Panc1 (cell line): Measurements from ENCODE around the gene ASTN2. TPM values are rescaled to one million over a fixed set of nuclear protein-coding genes. Genes with fewer than 3 reads are reported as not detected.

Source experiments
- ATAC-seq: fragments of 200-7000 bp; cut with Tn5 transposase; 2 replicates; pipeline ENCODE4 v1.9.1; 2020; ENCODE audit warnings: mild to moderate bottlenecking, moderate library complexity
- BruUV-seq: library from RNA; stranded (reverse); fragments of 400-500 nt; replicated peaks from 2 replicates; lab custom pipeline; 2021; lab: Mats Ljungman, UMichigan
- CTCF ChIA-PET: fragments of 300-600 bp; sonication (Branson Sonifier 250); formaldehyde crosslinking; loops from one replicate; lab custom pipeline; 2022; ENCODE audit warnings: antibody characterized with exemption; lab: Charles Lee
- POLR2A ChIA-PET: fragments of 300-600 bp; sonication (Branson Sonifier 250); formaldehyde crosslinking; loops from one replicate; lab custom pipeline; 2022; ENCODE audit warnings: antibody characterized with exemption; lab: Charles Lee
- DNase-seq: peaks from one replicate; pipeline ENCODE4 v3.0.0-alpha.2; 2010; ENCODE audit warnings: low read depth, low spot score
- H3K27ac ChIP-seq: 2 replicates; pipeline ENCODE4 v1.5.1; 2011; ENCODE audit warnings: mild to moderate bottlenecking, low read length, inconsistent platforms
- H3K27me3 ChIP-seq: fragments of 200-500 bp; sonication (Bioruptor generic); 2 replicates; pipeline ENCODE4 v1.6.0; 2014; ENCODE audit warnings: low read length, inconsistent platforms; ENCODE audit not compliant: control insufficient read depth, insufficient read depth
- H3K36me3 ChIP-seq: fragments of 200-500 bp; sonication (Bioruptor generic); 2 replicates; pipeline ENCODE4 v1.5.1; 2014; ENCODE audit warnings: inconsistent platforms, mild to moderate bottlenecking, low read length, moderate library complexity; ENCODE audit not compliant: control insufficient read depth, insufficient read depth
- H3K4me1 ChIP-seq: 2 replicates; pipeline ENCODE4 v1.5.1; 2011; ENCODE audit warnings: inconsistent platforms, mild to moderate bottlenecking, low read length, moderate library complexity; ENCODE audit not compliant: control insufficient read depth, insufficient read depth
- H3K4me3 ChIP-seq, 2 experiments: 2 replicates each; pipeline ENCODE4 v1.5.1; 2011 to 2012; ENCODE audit warnings: low read depth in 2 of 2, low read length in 2 of 2, mild to moderate bottlenecking in 2 of 2, inconsistent platforms in 1 of 2, moderate library complexity in 1 of 2
- H3K9me3 ChIP-seq: fragments of 200-500 bp; sonication (Bioruptor generic); 2 replicates; pipeline ENCODE4 v1.5.1; 2014; ENCODE audit warnings: low read depth, mild to moderate bottlenecking, inconsistent platforms, low read length, moderate library complexity; ENCODE audit not compliant: control insufficient read depth, insufficient read depth
- CTCF ChIP-seq: fragments of 450-650 bp; IDR thresholded peaks from 2 replicates; pipeline ENCODE4 v1.5.1; 2017; ENCODE audit warnings: mild to moderate bottlenecking
- POLR2AphosphoS5 ChIP-seq: IDR thresholded peaks from 2 replicates; pipeline ENCODE4 v1.6.1; 2012; ENCODE audit warnings: mild to moderate bottlenecking, low read depth, low read length, moderate library complexity
- REST ChIP-seq, 2 experiments: IDR thresholded peaks; 2 replicates each; pipeline ENCODE4 v1.6.1; 2011 to 2012; ENCODE audit warnings: low read depth in 2 of 2, control low read depth in 1 of 2, low read length in 1 of 2, mild to moderate bottlenecking in 1 of 2, moderate library complexity in 1 of 2; ENCODE audit not compliant: insufficient read depth in 1 of 2
- SIN3A ChIP-seq: IDR thresholded peaks from 2 replicates; pipeline ENCODE4 v1.6.1; 2012; ENCODE audit warnings: low read depth, mild to moderate bottlenecking, low read length, moderate library complexity, borderline replicate concordance; ENCODE audit not compliant: insufficient read depth
- TCF7L2 ChIP-seq: IDR thresholded peaks from 2 replicates; pipeline ENCODE4 v1.6.1; 2011; ENCODE audit warnings: mild to moderate bottlenecking, low read depth, low read length, inconsistent platforms
- in situ Hi-C: cut with HindIII; loops from 2 replicates; pipeline ENCODE4 v1.10.0; 2016; ENCODE audit warnings: low sequenced_read_pairs, low pct_unique_long_range_greater_than_20kb
- intact Hi-C: fragments of 100-400 bp; cut with micrococcal nuclease; formaldehyde crosslinking; loops from one replicate; pipeline ENCODE4 v1.10.0; 2022; ENCODE audit not compliant: unreplicated experiment
- total RNA-seq: library from RNA; stranded (reverse); gene quantifications from one replicate; pipeline ENCODE4 v1.2.1, GENCODE V29; 2021; ENCODE audit not compliant: unreplicated experiment

ASTN2 gene
- total RNA-seq, 1 experiment from 2014 or later: 3.9 TPM

DNA sequence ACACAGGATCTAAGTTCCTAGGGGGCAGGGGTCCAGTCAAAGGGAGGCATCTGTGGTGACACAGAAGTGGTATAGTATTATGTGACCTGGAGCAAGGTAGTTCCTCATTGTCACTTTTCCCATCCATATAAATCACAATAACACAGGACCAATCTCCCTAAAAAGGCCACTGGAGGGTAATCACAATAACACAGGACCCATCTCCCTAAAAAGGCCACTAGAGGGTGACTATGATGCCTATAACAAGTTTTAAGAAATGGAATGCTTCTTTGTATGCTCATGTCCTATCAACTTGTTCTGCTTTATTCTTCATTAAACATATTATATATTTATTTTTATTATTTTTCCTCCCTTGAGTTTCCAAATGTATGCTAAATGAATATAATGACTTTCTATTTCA, 254.6 kb downstream of the ASTN2 start:
- in situ Hi-C loops (no loop called here), intact Hi-C loops (no loop called here)
- H3K9me3 ChIP-seq: no peaks in the 10 kb centered on the region
- no peak overlapping the region for H3K4me3 ChIP-seq
- H3K27ac ChIP-seq: no peak overlapping the region
- no peaks in the 10 kb centered on the region for H3K4me1 ChIP-seq
- no peaks in the 10 kb centered on the region for H3K27me3 ChIP-seq
- CTCF ChIA-PET: no interaction called here
- DNase-seq (no peak), ATAC-seq (no peak)
- POLR2A ChIA-PET: no interaction called here
- BruUV-seq: no TSS peak
- TF ChIP-seq CTCF (no peak), SIN3A (no peak), TCF7L2 (no peak), REST (IDR thresholded peaks at IDR 0.05; ENCODE audit: insufficient read depth in 1 of 2, low read depth in 2 of 2, low read length in 1 of 2) (no peak), POLR2AphosphoS5 (no peak)
- no peaks in the 10 kb centered on the region for H3K36me3 ChIP-seq

- no peak for DNase-seq
- no TSS peak for BruUV-seq
- Histone ChIP-seq H3K36me3 (no peaks in the 10 kb centered on the region), H3K27me3 (no peaks in the 10 kb centered on the region), H3K9me3 (no peaks in the 10 kb centered on the region), H3K4me3 (no peak overlapping the region), H3K4me1 (no peaks in the 10 kb centered on the region), H3K27ac (no peak overlapping the region)
- no peak for TF ChIP-seq REST (IDR thresholded peaks at IDR 0.05; ENCODE audit: insufficient read depth in 1 of 2, low read depth in 2 of 2, low read length in 1 of 2)
- TF ChIP-seq POLR2AphosphoS5: no peak
- TF ChIP-seq TCF7L2: no peak
- no peak for TF ChIP-seq SIN3A
- no peak for TF ChIP-seq CTCF
- no peak for ATAC-seq
- CTCF ChIA-PET: no interaction called here
- in situ Hi-C loops (no loop called here), intact Hi-C loops (no loop called here)
- POLR2A ChIA-PET: no interaction called here
These were observed 257.9 kb downstream of the ASTN2 start for GRCh38 chr9:117156771-117157535.
